Jurkat, Clone E6-1 (cell line): ENCODE measurements around the gene RGS7.
"Not testable (repeated sequence)": the region's sequence is repeated elsewhere in the genome, so short reads cannot be mapped to it uniquely, and the experiment has no call there.

Experiments
- DNase-seq: peaks from one replicate; pipeline ENCODE4 v3.0.0-alpha.2; 2011; ENCODE audit warnings: low read depth, low spot score
- H3K4me3 ChIP-seq: 2 replicates; pipeline ENCODE4 v1.5.1; 2011; ENCODE audit warnings: mild to moderate bottlenecking, low read length, control low read depth, moderate library complexity

RGS7 gene

GRCh38 chr1:241113557-241113956 is 243.4 kb downstream of the RGS7 start:
- no peak overlapping the region for H3K4me3 ChIP-seq
- DNase-seq, result no peak

DNA sequence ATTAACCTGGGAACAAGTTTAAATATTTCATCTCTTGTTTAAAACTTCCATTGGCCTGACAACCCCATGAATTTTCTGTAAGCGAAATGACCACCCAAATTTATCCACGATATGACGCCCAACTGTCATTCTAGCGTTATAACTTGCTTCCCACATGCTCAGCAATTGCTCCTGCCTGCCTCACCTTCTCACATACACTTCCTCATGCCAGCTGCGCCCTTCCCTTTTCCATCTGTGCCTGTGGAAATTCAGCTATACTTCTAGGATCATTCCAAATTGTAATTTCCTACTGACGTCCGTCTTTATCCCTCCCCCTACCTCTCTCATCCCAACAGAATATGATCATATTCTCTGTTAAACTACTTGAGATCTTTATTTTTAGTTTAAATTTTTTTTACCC is 248.0 kb downstream of the RGS7 start:
- H3K4me3 ChIP-seq, result no peak overlapping the region
- no peak for DNase-seq

- no peak for DNase-seq
- H3K4me3 ChIP-seq, result no peak overlapping the region
Observed at GRCh38 chr1:241105147-241105546, 251.9 kb downstream of the RGS7 start.

DNA sequence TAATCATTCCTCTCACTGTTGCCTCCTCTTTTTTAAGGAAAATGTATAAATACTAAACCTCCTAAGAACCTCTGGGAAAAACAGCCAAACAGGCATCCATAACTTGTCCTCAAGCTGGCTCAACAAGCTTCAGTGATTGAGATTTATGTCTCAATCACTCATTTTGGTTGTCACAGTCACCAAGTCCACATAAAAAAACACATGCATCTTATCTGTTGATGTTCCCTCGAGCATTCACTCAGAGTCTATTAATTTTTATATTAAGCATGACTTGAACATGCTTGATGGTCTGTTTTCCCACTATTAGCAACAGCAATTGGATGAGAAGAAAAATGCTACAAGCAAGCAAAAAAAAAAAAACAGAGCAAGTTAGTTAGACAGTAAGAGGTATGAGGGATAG is 254.3 kb downstream of the RGS7 start:
- DNase-seq, result no peak
- H3K4me3 ChIP-seq, result no peak overlapping the region

- DNase-seq, result no peak
- H3K4me3 ChIP-seq, result no peak overlapping the region
Observed at GRCh38 chr1:241101622-241102021, 255.4 kb downstream of the RGS7 start.

GRCh38 chr1:241097479-241097878 is 259.5 kb downstream of the RGS7 start:
- no peak for DNase-seq
- H3K4me3 ChIP-seq, result no peak overlapping the region

DNA sequence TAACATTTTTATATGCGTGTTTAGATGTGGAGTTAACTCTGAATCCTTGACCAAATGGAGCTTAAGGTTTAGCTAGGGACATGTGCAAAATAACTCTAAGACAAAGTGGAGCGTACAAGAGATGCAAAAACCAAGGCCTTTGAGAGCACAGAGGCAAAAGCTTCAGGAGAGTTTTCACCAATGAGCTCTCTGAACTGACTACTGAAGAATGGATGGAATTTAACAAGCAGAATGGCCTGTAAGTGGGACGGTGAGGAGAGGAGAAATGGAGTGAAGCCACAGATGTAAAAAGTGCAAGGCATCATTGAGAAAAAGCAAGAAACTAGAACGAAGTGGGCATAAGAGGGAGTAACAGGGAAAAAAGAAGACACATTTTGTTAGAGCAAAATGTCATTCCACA is 260.0 kb downstream of the RGS7 start:
- no peak for DNase-seq
- no peak overlapping the region for H3K4me3 ChIP-seq

GRCh38 chr1:241095847-241096246 is 261.2 kb downstream of the RGS7 start:
- DNase-seq, result no peak
- no peak overlapping the region for H3K4me3 ChIP-seq

DNA sequence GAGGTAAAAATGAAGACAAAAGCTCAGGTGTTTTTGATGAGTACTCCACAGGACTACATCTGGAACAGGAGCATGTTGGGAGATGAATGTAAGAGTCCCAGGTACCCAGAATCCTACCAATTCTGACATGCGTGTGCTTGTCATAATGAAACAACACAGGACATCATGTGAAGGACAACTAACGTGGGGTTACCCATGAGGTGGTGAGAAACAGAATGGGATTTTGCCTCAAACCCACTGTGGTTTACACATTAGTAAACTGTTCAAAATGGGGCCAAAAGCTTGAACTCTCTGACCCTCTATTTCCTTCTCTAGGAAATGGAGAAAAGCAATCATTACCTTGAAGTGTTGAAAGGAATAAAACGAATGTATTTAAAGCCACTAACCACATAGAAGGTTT is 266.2 kb downstream of the RGS7 start:
- no peak overlapping the region for H3K4me3 ChIP-seq

DNA sequence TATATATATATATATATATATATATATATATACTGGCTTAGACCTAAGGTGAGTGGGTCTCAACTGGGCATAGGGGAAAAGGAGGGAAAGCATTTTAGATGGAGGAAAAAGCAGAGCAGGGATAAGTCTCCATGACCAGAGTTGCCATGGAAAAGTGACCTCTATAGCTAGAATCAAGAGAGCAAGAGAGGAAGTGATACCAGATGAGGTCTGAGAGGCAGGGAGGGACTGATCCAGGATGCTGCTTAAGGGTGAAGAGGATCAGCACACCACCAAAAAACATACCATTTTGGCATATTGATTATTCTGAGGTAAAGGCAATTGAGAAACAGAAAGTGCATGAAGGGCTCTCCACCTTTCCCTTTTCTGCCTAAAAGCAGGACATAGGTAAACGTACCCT is 267.9 kb downstream of the RGS7 start:
- H3K4me3 ChIP-seq, DNase-seq: not testable (repeated sequence)

More for the DNA sequence above, 266.2 kb downstream of the RGS7 start:
- DNase-seq, result no peak

DNA sequence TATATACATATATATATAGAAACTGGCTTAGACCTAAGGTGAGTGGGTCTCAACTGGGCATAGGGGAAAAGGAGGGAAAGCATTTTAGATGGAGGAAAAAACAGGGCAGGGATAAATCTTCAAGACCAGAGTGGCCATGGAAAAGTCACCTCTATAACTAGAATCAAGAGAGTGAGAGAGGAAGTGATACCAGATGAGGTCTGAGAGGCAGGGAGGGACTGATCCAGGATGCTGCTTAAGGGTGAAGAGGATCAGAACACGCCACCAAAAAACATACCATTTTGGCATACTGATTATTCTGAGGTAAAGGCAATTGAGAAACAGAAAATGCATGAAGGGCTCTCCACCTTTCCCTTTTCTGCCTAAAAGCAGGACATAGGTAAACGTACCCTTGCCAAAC is 268.9 kb downstream of the RGS7 start:
- DNase-seq, H3K4me3 ChIP-seq: not testable (repeated sequence)

- no peak overlapping the region for H3K4me3 ChIP-seq
- no peak for DNase-seq
Observed at GRCh38 chr1:241086686-241087085, 270.3 kb downstream of the RGS7 start.

DNA sequence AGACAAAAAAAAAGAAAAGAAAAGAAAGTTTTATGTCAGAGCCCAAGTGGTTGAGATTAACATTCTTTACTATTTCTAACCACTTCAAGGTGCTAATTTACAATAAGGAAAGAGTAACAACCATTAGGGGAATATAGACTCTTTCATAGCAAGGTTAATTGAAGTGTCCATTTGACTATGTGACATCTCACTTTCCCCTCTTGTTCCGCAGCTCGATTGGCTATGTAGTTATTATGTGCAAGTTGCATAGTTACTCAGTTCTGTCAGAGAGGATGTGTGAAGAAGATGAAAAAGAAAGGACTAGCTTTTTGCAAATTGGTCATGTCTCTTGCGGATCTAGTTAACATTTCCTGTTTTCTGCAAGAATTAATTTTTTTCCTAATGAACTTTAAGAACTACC is 273.7 kb downstream of the RGS7 start:
- H3K4me3 ChIP-seq, result no peak overlapping the region
- DNase-seq, result no peak

- DNase-seq, result no peak
- H3K4me3 ChIP-seq, result no peak overlapping the region
Observed at GRCh38 chr1:241081473-241081872, 275.5 kb downstream of the RGS7 start.

- no peak for DNase-seq
- H3K4me3 ChIP-seq, result no peak overlapping the region
Observed at GRCh38 chr1:241079459-241079858, 277.5 kb downstream of the RGS7 start.

DNA sequence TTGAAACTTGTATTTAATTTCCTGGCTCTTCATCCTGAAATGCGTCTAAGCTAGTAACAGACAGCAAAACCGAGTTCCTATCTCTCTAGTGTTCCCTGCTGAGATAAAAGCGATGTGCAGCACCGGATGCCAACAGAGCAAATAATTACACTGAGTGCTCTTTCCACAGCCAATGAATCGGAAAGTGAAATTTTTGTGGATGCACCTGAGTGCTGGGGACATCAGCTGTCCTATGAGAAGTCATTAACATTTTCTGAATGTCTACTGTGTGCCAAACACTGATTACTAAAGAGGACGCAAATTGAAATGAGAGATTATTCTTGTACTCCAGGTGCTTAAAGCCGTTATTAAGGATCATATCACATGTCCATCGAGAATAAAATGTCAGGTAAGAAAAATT is 278.0 kb downstream of the RGS7 start:
- DNase-seq, result no peak
- H3K4me3 ChIP-seq, result no peak overlapping the region

GRCh38 chr1:241077386-241078147 is 279.4 kb downstream of the RGS7 start:
- H3K4me3 ChIP-seq, result no peak overlapping the region
- DNase-seq, result no peak

DNA sequence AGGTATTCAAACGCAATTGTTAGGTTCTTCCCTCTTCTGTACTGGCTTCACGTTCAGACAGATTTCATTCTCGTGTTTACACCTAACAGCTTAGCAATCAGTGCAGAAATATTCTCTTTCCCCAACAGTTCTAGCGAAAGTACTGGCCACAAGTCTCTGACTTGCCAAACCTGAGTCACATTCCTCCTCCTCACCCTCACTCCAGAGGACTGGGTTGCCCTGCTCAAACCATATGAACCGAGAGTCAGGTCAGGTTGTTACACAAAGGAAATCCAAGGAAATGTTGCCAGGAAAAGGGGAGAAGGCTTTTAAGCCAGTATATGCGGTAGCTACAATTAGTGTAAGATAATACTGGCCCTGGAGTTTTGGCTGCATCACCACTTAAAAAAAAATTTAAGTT is 282.5 kb downstream of the RGS7 start:
- no peak for DNase-seq
- no peak overlapping the region for H3K4me3 ChIP-seq

- H3K4me3 ChIP-seq, result no peak overlapping the region
- DNase-seq, result no peak
Observed at GRCh38 chr1:241068359-241068758, 288.6 kb downstream of the RGS7 start.

DNA sequence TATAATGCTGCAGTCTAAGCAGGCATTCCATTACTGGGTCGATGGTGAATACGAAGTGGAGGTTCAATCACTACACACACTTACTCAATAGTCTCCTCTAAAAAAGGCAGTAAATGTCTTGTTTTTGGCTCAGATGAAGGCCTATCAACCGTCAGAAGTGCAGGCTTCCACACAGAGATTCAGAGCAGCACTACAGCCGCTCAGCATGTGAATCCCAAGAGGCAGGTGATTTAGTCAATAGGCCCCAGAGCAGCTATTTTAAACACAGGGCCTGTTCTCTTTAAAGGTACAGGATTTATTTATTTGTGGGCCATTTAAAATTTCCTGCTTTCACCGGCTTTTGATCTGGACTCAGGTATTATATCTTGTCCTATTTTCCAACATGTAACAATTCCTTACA is 293.7 kb downstream of the RGS7 start:
- no peak for DNase-seq
- H3K4me3 ChIP-seq, result no peak overlapping the region

GRCh38 chr1:241061062-241061461 is 295.9 kb downstream of the RGS7 start:
- DNase-seq, result no peak

More at GRCh38 chr1:241061062-241061461, 295.9 kb downstream of the RGS7 start:
- no peak overlapping the region for H3K4me3 ChIP-seq
